Activated B cell treated with CpG ODN at 0.5 μM for 24 hours (primary cell): ENCODE data around the gene CGN. TPM values are rescaled to one million over a fixed set of nuclear protein-coding genes. Genes with fewer than 3 reads are reported as not detected.
A peak's percentile ranks its signal among the peaks of the same experiment; 100 is the strongest.

ENCODE experiments used
- ATAC-seq: fragments of 200-7000 bp; cut with Tn5 transposase; one replicate; pipeline ENCODE4 v1.10.0; 2021; ENCODE audit warnings: low read depth, mild to moderate bottlenecking, moderate library complexity
- CTCF ChIA-PET: fragments of 350-600 bp; sonication (Branson Sonifier 250); formaldehyde crosslinking; loops from one replicate; lab custom pipeline; 2021; ENCODE audit warnings: antibody characterized with exemption; lab: Charles Lee
- POLR2A ChIA-PET: fragments of 350-600 bp; sonication (Branson Sonifier 250); formaldehyde crosslinking; loops from one replicate; lab custom pipeline; 2021; ENCODE audit warnings: antibody characterized with exemption; lab: Charles Lee
- DNase-seq: peaks from one replicate; pipeline ENCODE4 v3.0.0; 2022
- H3K27ac Mint-ChIP-seq: one replicate; pipeline ENCODE4 v1.8.0; 2020; ENCODE audit warnings: mixed read lengths
- H3K27me3 Mint-ChIP-seq: one replicate; pipeline ENCODE4 v1.8.0; 2021; ENCODE audit warnings: mixed read lengths
- H3K36me3 Mint-ChIP-seq: one replicate; pipeline ENCODE4 v1.8.0; 2021; ENCODE audit warnings: low read depth, mixed read lengths
- H3K4me1 Mint-ChIP-seq: one replicate; pipeline ENCODE4 v1.8.0; 2021; ENCODE audit warnings: mixed read lengths
- H3K4me3 Mint-ChIP-seq: one replicate; pipeline ENCODE4 v1.8.0; 2020; ENCODE audit warnings: mild to moderate bottlenecking, mixed read lengths
- H3K9me3 Mint-ChIP-seq: one replicate; pipeline ENCODE4 v1.8.0; 2020; ENCODE audit warnings: mixed read lengths
- CTCF ChIP-seq: fragments of 200-600 bp; IDR thresholded peaks from one replicate; pipeline ENCODE4 v1.8.0; 2022; ENCODE audit warnings: antibody characterized with exemption, mild to moderate bottlenecking
- intact Hi-C: fragments of 100-400 bp; cut with micrococcal nuclease; formaldehyde crosslinking; loops from one replicate; pipeline ENCODE4 v1.15.1; 2024
- total RNA-seq: library from RNA; stranded (reverse); gene quantifications from 2 replicates; pipeline ENCODE4 v1.2.3, GENCODE V29; 2022

The CGN gene
- total RNA-seq: 0.22 and 0.37 TPM in 2 replicates

GRCh38 chr1:151510957-151511635, at the start of gene CGN:
TSS of gene CGN (plus strand) at chr1:151511387. CDS start at chr1:151518520, 7,133 bp downstream.
- H3K36me3 Mint-ChIP-seq: no peaks in the 10 kb centered on the region
- ChIA-PET POLR2A (interaction anchor here (0.5 to 1.5 kb wide), 5 partner anchors 29 to 340 kb away, joined by 3 to 10 read pairs (median 4); partner anchors contain the start of genes PI4KB, POGZ and TUFT1), CTCF (no interaction called here)
- H3K9me3 Mint-ChIP-seq: no peaks in the 10 kb centered on the region
- intact Hi-C loops: loop anchor here (1.0 to 2.0 kb wide), 3 partner anchors 29 to 52 kb away; partner anchors contain the start of genes POGZ and TUFT1
- peak within 1 kb of the TSS; percentile 36 for H3K27ac Mint-ChIP-seq
- no peak for TF ChIP-seq CTCF
- DNase-seq (peak; percentile 80), ATAC-seq (peak; percentile 98)
- H3K27me3 Mint-ChIP-seq: no peaks in the 10 kb centered on the region
- H3K4me1 Mint-ChIP-seq: peaks cover 19% of the 10 kb centered on the region
- H3K4me3 Mint-ChIP-seq: peak within 1 kb of the TSS; percentile 87

GRCh38 chr1:151461694-151462093, 49.5 kb upstream of the CGN start:
- no peak overlapping the region for H3K4me3 Mint-ChIP-seq
- ChIA-PET CTCF (no interaction called here), POLR2A (interaction anchor here (5.9 kb wide), 1 partner anchor 11 kb away, joined by 122 read pairs; no protein-coding TSS in a partner anchor)
- ATAC-seq (no peak), DNase-seq (no peak)
- peaks cover 7% of the 10 kb centered on the region for H3K36me3 Mint-ChIP-seq
- no peak for TF ChIP-seq CTCF
- H3K4me1 Mint-ChIP-seq: peaks cover 23% of the 10 kb centered on the region
- H3K27ac Mint-ChIP-seq: no peak overlapping the region
- intact Hi-C loops: no loop called here
- peaks cover 24% of the 10 kb centered on the region for H3K27me3 Mint-ChIP-seq
- H3K9me3 Mint-ChIP-seq: no peaks in the 10 kb centered on the region

GRCh38 chr1:151465026-151465425, 46.2 kb upstream of the CGN start:
- peaks cover 3% of the 10 kb centered on the region for H3K4me1 Mint-ChIP-seq
- ChIA-PET CTCF (no interaction called here), POLR2A (interaction anchor here (1.4 kb wide), 1 partner anchor 9 kb away, joined by 3 read pairs; no protein-coding TSS in a partner anchor)
- H3K27ac Mint-ChIP-seq: no peak overlapping the region
- no peaks in the 10 kb centered on the region for H3K9me3 Mint-ChIP-seq
- no peak overlapping the region for H3K4me3 Mint-ChIP-seq
- no peak for ATAC-seq
- DNase-seq: no peak
- no peak for TF ChIP-seq CTCF
- H3K27me3 Mint-ChIP-seq: peaks cover 30% of the 10 kb centered on the region
- H3K36me3 Mint-ChIP-seq: no peaks in the 10 kb centered on the region
- intact Hi-C loops: no loop called here

DNA sequence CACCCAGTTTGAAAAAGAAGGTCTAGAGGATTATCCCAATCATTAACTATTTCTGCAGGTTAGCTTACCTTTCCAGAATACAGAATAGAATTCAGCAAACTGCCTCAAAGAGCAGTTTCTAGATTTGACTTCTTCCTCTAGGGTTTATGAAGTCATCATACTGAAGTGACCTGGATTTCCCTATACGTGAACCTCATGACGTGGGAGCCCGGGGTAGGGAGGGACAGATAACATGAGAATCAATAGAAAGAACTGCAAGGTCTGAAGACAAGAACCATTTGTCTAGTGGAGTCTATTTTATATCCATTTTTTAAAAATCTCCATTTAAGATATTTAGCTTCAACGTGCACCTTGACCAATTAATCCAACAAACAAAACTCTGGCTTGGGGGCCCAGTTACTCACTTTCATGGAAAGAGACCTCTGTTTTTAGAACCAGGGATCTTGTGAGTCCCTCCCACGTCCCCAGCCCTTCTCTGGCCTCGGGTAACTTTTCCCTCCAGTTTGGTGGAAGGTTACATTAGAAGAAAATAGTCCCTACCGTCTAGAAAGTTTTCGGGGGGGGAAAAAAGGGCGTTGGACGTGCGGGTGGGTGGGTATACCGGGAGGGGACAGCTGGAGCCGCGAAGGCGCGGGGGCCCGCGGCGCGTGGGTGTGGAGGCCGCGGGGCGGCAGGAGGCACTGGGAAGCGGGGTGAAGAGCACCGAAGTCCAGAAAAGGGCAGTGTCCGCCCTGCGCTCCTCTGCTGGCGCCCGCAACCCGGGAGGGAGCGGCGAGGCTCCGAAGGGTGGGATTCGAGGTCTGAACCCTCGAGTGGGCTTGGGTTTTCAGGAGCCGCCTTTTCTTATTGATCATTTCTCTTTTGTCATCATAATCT, 38.1 kb upstream of the CGN start:
- ATAC-seq (peak; percentile 65), DNase-seq (peak; percentile 54)
- CTCF ChIA-PET: interaction anchor here (1.0 to 1.9 kb wide), 2 partner anchors 14 to 28 kb away, joined by 3 to 8 read pairs; partner anchors contain the start of gene POGZ
- Mint-ChIP-seq H3K27me3 (peaks cover 3% of the 10 kb centered on the region), H3K27ac (peak overlapping the region; percentile 72), H3K36me3 (no peaks in the 10 kb centered on the region), H3K4me3 (peak overlapping the region; percentile 86), H3K4me1 (peaks cover 5% of the 10 kb centered on the region), H3K9me3 (no peaks in the 10 kb centered on the region)
- POLR2A ChIA-PET: interaction anchor here (0.7 to 6.1 kb wide), 2 partner anchors 9 to 14 kb away, joined by 11 to 122 read pairs; partner anchors contain the start of gene POGZ
- intact Hi-C loops: loop anchor here (1.0 kb wide), 2 partner anchors 14 to 38 kb away; partner anchors contain the start of genes CGN and POGZ
- no peak for TF ChIP-seq CTCF
